Measurements from ENCODE around the gene RASGEF1B.
A peak's percentile ranks its signal among the peaks of the same experiment; 100 is the strongest.
"Not testable (repeated sequence)": the region's sequence is repeated elsewhere in the genome, so short reads cannot be mapped to it uniquely, and the experiment has no call there.

Gene RASGEF1B

GRCh38 chr4:81486502-81486901 lies 14.8 kb upstream of the RASGEF1B start:
- H3K36me3 Mint-ChIP-seq (ENCODE audit: low read depth), result no peaks in the 10 kb centered on the region
- H3K9me3 Mint-ChIP-seq, result peaks cover 3% of the 10 kb centered on the region
- no peak overlapping the region for H3K4me3 Mint-ChIP-seq
- H3K27ac Mint-ChIP-seq, result no peak overlapping the region
- TF ChIP-seq, protein P1, sequence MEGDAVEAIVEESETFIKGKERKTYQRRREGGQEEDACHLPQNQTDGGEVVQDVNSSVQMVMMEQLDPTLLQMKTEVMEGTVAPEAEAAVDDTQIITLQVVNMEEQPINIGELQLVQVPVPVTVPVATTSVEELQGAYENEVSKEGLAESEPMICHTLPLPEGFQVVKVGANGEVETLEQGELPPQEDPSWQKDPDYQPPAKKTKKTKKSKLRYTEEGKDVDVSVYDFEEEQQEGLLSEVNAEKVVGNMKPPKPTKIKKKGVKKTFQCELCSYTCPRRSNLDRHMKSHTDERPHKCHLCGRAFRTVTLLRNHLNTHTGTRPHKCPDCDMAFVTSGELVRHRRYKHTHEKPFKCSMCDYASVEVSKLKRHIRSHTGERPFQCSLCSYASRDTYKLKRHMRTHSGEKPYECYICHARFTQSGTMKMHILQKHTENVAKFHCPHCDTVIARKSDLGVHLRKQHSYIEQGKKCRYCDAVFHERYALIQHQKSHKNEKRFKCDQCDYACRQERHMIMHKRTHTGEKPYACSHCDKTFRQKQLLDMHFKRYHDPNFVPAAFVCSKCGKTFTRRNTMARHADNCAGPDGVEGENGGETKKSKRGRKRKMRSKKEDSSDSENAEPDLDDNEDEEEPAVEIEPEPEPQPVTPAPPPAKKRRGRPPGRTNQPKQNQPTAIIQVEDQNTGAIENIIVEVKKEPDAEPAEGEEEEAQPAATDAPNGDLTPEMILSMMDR (IDR thresholded peaks at IDR 0.05), result no peak
- no peaks in the 10 kb centered on the region for H3K4me1 Mint-ChIP-seq
- no peak for DNase-seq
- H3K27me3 Mint-ChIP-seq (ENCODE audit: low read depth, poor library complexity), result peaks cover 4% of the 10 kb centered on the region

DNA sequence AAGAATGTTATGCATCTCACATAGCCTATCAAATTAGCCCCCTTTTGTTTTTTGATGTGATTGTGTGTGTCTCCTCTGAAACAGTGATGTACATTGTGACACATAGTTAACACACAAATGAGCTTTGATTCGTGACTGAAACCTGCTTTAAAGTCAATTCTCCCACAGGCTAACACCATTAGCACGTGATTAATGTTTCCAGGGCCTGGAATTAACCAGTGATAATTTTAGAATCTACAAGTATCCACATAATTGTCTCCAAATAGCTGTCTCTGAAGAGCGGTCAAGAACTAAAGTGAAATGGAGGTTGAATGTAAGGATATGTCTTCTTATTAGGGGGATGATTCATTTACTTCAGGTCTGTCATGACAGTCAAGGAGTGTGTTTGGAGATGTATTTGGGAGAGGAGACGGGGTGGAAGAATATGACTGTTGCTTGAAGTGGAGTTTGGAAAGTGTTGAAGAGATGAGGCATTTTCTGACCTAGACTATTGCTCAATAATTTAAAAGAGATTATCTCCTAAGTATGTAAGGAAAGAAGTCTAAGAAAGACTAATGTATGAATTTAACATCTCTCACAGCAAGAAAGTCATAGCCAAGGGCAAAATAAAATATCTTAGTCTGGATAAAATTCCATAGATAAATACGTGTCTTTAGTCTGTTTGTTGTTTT lies 13.7 kb upstream of the RASGEF1B start:
- Mint-ChIP-seq H3K36me3 (ENCODE audit: low read depth) (no peaks in the 10 kb centered on the region), H3K4me1 (no peaks in the 10 kb centered on the region), H3K4me3 (no peak overlapping the region), H3K27ac (no peak overlapping the region), H3K9me3 (no peaks in the 10 kb centered on the region), H3K27me3 (ENCODE audit: low read depth, poor library complexity) (no peaks in the 10 kb centered on the region)
- TF ChIP-seq, protein P1 (IDR thresholded peaks at IDR 0.05), result no peak
- no peak for DNase-seq

- DNase-seq, result no peak
- Mint-ChIP-seq H3K4me1 (no peaks in the 10 kb centered on the region), H3K4me3 (no peak overlapping the region), H3K9me3 (peaks cover 17% of the 10 kb centered on the region), H3K27ac (no peak overlapping the region), H3K36me3 (ENCODE audit: low read depth) (no peaks in the 10 kb centered on the region), H3K27me3 (ENCODE audit: low read depth, poor library complexity) (peaks cover 4% of the 10 kb centered on the region)
- TF ChIP-seq, protein P1 (IDR thresholded peaks at IDR 0.05), result no peak
Observed at GRCh38 chr4:81482326-81482725, 10.6 kb upstream of the RASGEF1B start.

DNA sequence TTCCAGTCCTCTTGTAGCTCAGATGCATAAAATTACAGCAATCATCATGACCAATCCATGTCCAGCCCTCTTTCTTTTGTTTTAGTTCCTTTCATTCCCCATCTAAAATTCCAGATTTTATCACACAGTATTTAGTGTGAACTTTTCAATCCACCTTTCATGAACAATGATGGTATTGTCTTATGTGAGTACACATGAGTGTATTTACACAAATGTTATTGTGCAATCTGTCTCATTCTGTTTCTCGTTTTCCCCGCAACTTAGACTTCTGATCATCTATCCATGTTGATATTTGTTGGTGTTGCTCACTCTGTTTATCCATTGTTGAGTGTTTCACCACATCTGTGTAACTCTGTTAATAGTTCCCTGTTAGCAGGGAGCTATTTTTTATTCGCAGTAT lies 9.4 kb upstream of the RASGEF1B start:
- Mint-ChIP-seq H3K27me3 (ENCODE audit: low read depth, poor library complexity) (peaks cover 4% of the 10 kb centered on the region), H3K4me1 (no peaks in the 10 kb centered on the region), H3K4me3 (no peak overlapping the region), H3K27ac (no peak overlapping the region), H3K36me3 (ENCODE audit: low read depth) (no peaks in the 10 kb centered on the region), H3K9me3 (peaks cover 17% of the 10 kb centered on the region)
- no peak for DNase-seq
- TF ChIP-seq, protein P1 (IDR thresholded peaks at IDR 0.05), result no peak

DNA sequence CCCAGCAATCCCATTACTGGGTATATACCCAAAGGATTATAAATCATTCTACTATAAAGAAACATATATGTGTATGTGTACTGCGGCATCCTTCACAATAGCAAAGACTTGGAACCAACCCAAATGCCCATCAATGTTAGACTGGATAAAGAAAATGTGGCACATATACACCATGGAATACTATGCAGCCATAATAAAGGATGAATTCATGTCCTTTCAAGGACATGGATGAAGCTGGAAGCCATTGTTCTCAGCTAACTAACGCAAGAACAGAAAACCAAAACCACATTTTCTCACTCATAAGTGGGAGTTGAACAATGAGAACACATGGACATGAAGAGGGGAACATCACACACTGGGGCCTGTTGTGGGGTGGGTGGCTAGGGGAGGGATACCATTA lies 7.9 kb upstream of the RASGEF1B start:
- peaks cover 24% of the 10 kb centered on the region for H3K9me3 Mint-ChIP-seq
- not testable (repeated sequence) for H3K4me3 Mint-ChIP-seq; DNase-seq; H3K4me1 Mint-ChIP-seq; H3K36me3 Mint-ChIP-seq (ENCODE audit: low read depth); H3K27ac Mint-ChIP-seq; H3K27me3 Mint-ChIP-seq (ENCODE audit: low read depth, poor library complexity)

- H3K4me3 Mint-ChIP-seq, result peak overlapping the region; percentile 71
- H3K27me3 Mint-ChIP-seq (ENCODE audit: low read depth, poor library complexity), result peaks cover 16% of the 10 kb centered on the region
- not testable (repeated sequence) for H3K27ac Mint-ChIP-seq; H3K36me3 Mint-ChIP-seq (ENCODE audit: low read depth); DNase-seq
- peaks cover 27% of the 10 kb centered on the region for H3K9me3 Mint-ChIP-seq
- H3K4me1 Mint-ChIP-seq, result peaks cover 46% of the 10 kb centered on the region
Observed at GRCh38 chr4:81473331-81474265, 1.9 kb upstream of the RASGEF1B start.

Measured in nephron progenitor cell (in vitro differentiated cells).